GM12801 (cell line): Measurements from ENCODE around the gene MXRA5.

Experiments
- TF ChIP-seq, protein P1 (sequence below): IDR thresholded peaks from one replicate; pipeline ENCODE4 v1.5.1; 2011; ENCODE audit warnings: control low read depth; ENCODE audit not compliant: insufficient read length; ENCODE audit errors: extremely low read depth

Gene MXRA5

DNA sequence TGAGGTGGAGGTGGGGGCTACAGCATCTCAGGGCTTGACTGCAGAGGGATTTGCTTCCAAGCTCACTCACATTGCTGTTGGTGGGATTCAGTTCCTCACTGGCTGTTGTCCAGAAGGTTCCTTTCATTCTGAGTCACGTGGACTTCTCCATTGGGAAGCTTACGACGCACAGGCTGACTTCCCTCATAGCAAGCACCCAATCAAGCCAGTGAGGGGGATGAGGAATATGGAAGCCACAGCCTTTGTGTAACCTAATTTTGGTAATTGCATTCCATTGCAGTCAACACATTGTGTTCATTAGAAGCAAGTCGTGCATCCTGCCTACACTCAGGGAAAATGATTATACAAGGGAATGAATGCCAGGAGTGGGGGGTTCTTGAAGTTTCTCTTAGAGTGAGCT, 32.7 kb upstream of the MXRA5 start:
- TF ChIP-seq, protein P1, sequence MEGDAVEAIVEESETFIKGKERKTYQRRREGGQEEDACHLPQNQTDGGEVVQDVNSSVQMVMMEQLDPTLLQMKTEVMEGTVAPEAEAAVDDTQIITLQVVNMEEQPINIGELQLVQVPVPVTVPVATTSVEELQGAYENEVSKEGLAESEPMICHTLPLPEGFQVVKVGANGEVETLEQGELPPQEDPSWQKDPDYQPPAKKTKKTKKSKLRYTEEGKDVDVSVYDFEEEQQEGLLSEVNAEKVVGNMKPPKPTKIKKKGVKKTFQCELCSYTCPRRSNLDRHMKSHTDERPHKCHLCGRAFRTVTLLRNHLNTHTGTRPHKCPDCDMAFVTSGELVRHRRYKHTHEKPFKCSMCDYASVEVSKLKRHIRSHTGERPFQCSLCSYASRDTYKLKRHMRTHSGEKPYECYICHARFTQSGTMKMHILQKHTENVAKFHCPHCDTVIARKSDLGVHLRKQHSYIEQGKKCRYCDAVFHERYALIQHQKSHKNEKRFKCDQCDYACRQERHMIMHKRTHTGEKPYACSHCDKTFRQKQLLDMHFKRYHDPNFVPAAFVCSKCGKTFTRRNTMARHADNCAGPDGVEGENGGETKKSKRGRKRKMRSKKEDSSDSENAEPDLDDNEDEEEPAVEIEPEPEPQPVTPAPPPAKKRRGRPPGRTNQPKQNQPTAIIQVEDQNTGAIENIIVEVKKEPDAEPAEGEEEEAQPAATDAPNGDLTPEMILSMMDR, result no peak

GRCh38 chrX:3378156-3378555, 31.7 kb upstream of the MXRA5 start:
- TF ChIP-seq, protein P1, result no peak

DNA sequence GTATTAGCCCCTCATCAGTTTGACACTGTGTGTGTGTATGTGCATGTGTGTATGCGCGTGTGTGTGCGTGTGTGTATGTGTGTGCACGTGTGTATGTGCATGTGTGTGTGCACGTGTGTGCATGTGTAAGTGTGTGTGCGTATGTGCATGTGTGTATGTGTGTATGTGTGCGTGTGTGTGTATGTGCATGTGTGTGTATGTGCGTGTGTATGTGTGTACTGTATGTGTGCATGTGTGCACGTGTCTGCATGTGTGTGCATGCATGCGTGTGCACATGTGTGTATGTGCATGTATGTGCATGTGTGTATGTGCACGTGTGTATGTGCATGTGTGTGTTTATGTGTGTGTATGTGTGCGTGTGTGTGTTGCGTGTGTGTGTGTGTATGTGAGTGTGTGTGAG, 31.1 kb upstream of the MXRA5 start:
- TF ChIP-seq, protein P1, result no peak

- TF ChIP-seq, protein P1, result no peak
Observed at GRCh38 chrX:3374108-3374800, 27.8 kb upstream of the MXRA5 start.

- TF ChIP-seq, protein P1, result no peak
Observed at GRCh38 chrX:3371163-3371562, 24.7 kb upstream of the MXRA5 start.

GRCh38 chrX:3370656-3371055, 24.2 kb upstream of the MXRA5 start:
- TF ChIP-seq, protein P1, result no peak

- TF ChIP-seq, protein P1, result no peak
Observed at GRCh38 chrX:3362956-3363355, 16.5 kb upstream of the MXRA5 start.
